ENCODE results near the gene TC2N. TPM values are rescaled to one million over a fixed set of nuclear protein-coding genes. Genes with fewer than 3 reads are reported as not detected.
"Not testable (repeated sequence)": the region's sequence is repeated elsewhere in the genome, so short reads cannot be mapped to it uniquely, and the experiment has no call there.

The TC2N gene
- total RNA-seq, 1 experiment from 2014 or later, result 7.7 TPM

GRCh38 chr14:91845652-91846051 lies 21.7 kb downstream of the TC2N start:
- ChIA-PET POLR2A (ENCODE audit: unreplicated experiment) (no interaction called here), CTCF (no interaction called here)
- no peaks in the 10 kb centered on the region for H3K36me3 ChIP-seq (ENCODE audit: low read depth)
- H3K4me2 ChIP-seq, result no peak overlapping the region
- TF ChIP-seq EZH2 (IDR thresholded peaks at IDR 0.05; ENCODE audit: low read depth) (no peak), CTCF (conservative IDR thresholded peaks at IDR 0.05) (no peak)
- H4K20me1 ChIP-seq (ENCODE audit: insufficient read depth), result no peaks in the 10 kb centered on the region
- H3K27me3 ChIP-seq (ENCODE audit: insufficient read depth, low read depth), result no peaks in the 10 kb centered on the region
- no peaks in the 10 kb centered on the region for H3F3A ChIP-seq (ENCODE audit: insufficient read depth, low read depth)
- no peak overlapping the region for H3K4me3 ChIP-seq
- no peaks in the 10 kb centered on the region for H3K9me2 ChIP-seq (ENCODE audit: insufficient read depth)
- H3K9me3 ChIP-seq (ENCODE audit: insufficient read depth, low read depth), result no peaks in the 10 kb centered on the region
- H3K27ac ChIP-seq, result no peak overlapping the region
- no peaks in the 10 kb centered on the region for H3K4me1 ChIP-seq (replicated peaks; ENCODE audit: insufficient read depth)
- H2AFZ ChIP-seq, result no peak overlapping the region
- intact Hi-C loops (cut with micrococcal nuclease; ENCODE audit: unreplicated experiment), result no loop called here
- no TSS peak for BruUV-seq (replicated peaks)
- no peaks in the 10 kb centered on the region for H3K79me2 ChIP-seq (ENCODE audit: low read depth)
- DNase-seq, result no peak

DNA sequence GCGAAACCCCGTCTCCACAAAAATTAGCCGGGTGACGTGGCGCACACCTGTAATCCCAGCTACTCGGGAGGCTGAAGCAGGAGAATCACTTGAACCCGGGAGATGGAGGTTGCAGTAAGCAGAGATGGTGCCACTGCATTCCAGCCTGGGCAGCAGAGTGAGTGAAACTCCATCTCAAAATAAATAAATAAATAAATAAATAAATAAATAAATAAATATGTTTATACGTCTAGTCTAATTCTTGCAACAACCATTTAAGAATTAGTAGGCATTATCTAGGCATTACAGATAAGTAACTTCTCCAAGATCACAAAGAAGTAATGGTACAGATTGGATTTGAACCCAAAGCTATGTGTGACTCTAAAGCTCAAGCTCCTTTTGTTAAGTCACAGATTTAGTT lies 22.3 kb downstream of the TC2N start:
- H3F3A ChIP-seq (ENCODE audit: insufficient read depth, low read depth); H4K20me1 ChIP-seq (ENCODE audit: insufficient read depth); H3K4me1 ChIP-seq (replicated peaks; ENCODE audit: insufficient read depth); POLR2A ChIA-PET (ENCODE audit: unreplicated experiment); H3K4me3 ChIP-seq; H3K4me2 ChIP-seq; H3K79me2 ChIP-seq (ENCODE audit: low read depth); H3K9me3 ChIP-seq (ENCODE audit: insufficient read depth, low read depth); intact Hi-C loops (cut with micrococcal nuclease; ENCODE audit: unreplicated experiment); H3K9me2 ChIP-seq (ENCODE audit: insufficient read depth); H3K27me3 ChIP-seq (ENCODE audit: insufficient read depth, low read depth); BruUV-seq (replicated peaks); CTCF ChIA-PET; H3K27ac ChIP-seq; H3K36me3 ChIP-seq (ENCODE audit: low read depth); DNase-seq; H2AFZ ChIP-seq: not testable (repeated sequence)

GRCh38 chr14:91844029-91844428 lies 23.3 kb downstream of the TC2N start:
- Histone ChIP-seq H3K4me3 (no peak overlapping the region), H3K9me2 (ENCODE audit: insufficient read depth) (no peaks in the 10 kb centered on the region), H2AFZ (no peak overlapping the region), H3K36me3 (ENCODE audit: low read depth) (no peaks in the 10 kb centered on the region), H3K27me3 (ENCODE audit: insufficient read depth, low read depth) (no peaks in the 10 kb centered on the region), H3K4me1 (replicated peaks; ENCODE audit: insufficient read depth) (no peaks in the 10 kb centered on the region), H3K27ac (no peak overlapping the region), H3F3A (ENCODE audit: insufficient read depth, low read depth) (no peaks in the 10 kb centered on the region), H3K9me3 (ENCODE audit: insufficient read depth, low read depth) (no peaks in the 10 kb centered on the region), H4K20me1 (ENCODE audit: insufficient read depth) (no peaks in the 10 kb centered on the region), H3K4me2 (no peak overlapping the region), H3K79me2 (ENCODE audit: low read depth) (no peaks in the 10 kb centered on the region)
- intact Hi-C loops (cut with micrococcal nuclease; ENCODE audit: unreplicated experiment), result no loop called here
- no TSS peak for BruUV-seq (replicated peaks)
- CTCF ChIA-PET, result no interaction called here
- POLR2A ChIA-PET (ENCODE audit: unreplicated experiment), result no interaction called here
- no peak for TF ChIP-seq EZH2 (IDR thresholded peaks at IDR 0.05; ENCODE audit: low read depth)
- TF ChIP-seq CTCF (conservative IDR thresholded peaks at IDR 0.05), result no peak
- DNase-seq, result no peak

DNA sequence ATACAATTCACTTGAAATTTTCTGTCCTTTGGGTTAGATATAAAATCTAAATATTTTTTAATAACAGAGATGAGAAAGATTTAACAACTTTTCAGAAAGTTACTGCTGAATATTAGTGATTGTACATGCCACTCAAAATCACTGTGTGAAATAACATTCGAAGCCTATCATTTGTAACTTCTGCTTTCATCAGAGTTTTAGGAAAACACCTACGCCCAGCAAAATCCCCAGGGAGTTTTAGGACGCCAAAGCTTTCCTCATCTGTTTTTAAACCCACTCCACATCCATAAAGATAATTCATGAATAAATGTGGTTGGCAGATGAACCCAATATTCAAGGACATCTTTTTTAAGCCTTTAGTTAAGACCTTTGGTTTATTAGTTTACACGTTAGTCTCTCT lies 23.9 kb downstream of the TC2N start:
- Histone ChIP-seq H4K20me1 (ENCODE audit: insufficient read depth) (no peaks in the 10 kb centered on the region), H3K4me2 (no peak overlapping the region), H3K4me3 (no peak overlapping the region), H3K27me3 (ENCODE audit: insufficient read depth, low read depth) (no peaks in the 10 kb centered on the region), H3K9me2 (ENCODE audit: insufficient read depth) (no peaks in the 10 kb centered on the region), H3K27ac (no peak overlapping the region), H3F3A (ENCODE audit: insufficient read depth, low read depth) (no peaks in the 10 kb centered on the region), H3K9me3 (ENCODE audit: insufficient read depth, low read depth) (no peaks in the 10 kb centered on the region), H2AFZ (no peak overlapping the region), H3K79me2 (ENCODE audit: low read depth) (no peaks in the 10 kb centered on the region), H3K4me1 (replicated peaks; ENCODE audit: insufficient read depth) (no peaks in the 10 kb centered on the region), H3K36me3 (ENCODE audit: low read depth) (no peaks in the 10 kb centered on the region)
- POLR2A ChIA-PET (ENCODE audit: unreplicated experiment), result no interaction called here
- no peak for DNase-seq
- intact Hi-C loops (cut with micrococcal nuclease; ENCODE audit: unreplicated experiment), result no loop called here
- BruUV-seq (replicated peaks), result no TSS peak
- TF ChIP-seq CTCF (conservative IDR thresholded peaks at IDR 0.05) (no peak), EZH2 (IDR thresholded peaks at IDR 0.05; ENCODE audit: low read depth) (no peak)
- CTCF ChIA-PET, result no interaction called here
